ENCODE data around the gene ACSL4.

- TF ChIP-seq CTCF (IDR thresholded peaks at IDR 0.05) (peak; percentile 60; the same call in 1 of the 2 replicates), POLR2AphosphoS5 (IDR thresholded peaks at IDR 0.05; ENCODE audit: low read depth, low read length) (no peak), SIN3A (IDR thresholded peaks at IDR 0.05; ENCODE audit: borderline replicate concordance, insufficient read depth, low read depth, low read length) (no peak), REST (IDR thresholded peaks at IDR 0.05; ENCODE audit: insufficient read depth in 1 of 2, low read depth in 2 of 2, low read length in 1 of 2) (no peak)
Observed at GRCh38 chrX:109632906-109633504, 100.1 kb downstream of the ACSL4 start.

All from Panc1 (cell line).